Neural cell (in vitro differentiated cells): ENCODE data around the gene SH3RF3. TPM values are rescaled to one million over a fixed set of nuclear protein-coding genes. Genes with fewer than 3 reads are reported as not detected.

Experiments used
- H2AFZ ChIP-seq: fragments of 200-600, 300-800 bp; sonication (generic), shearing (Covaris generic); 2 replicates; pipeline ENCODE4 v1.6.0; 2014; ENCODE audit warnings: low read depth, mild to moderate bottlenecking, antibody characterized with exemption, low read length, moderate library complexity
- H3F3A ChIP-seq: fragments of 200-600 bp; shearing (Covaris generic); 2 replicates; pipeline ENCODE4 v1.6.1; 2016; ENCODE audit warnings: mild to moderate bottlenecking, moderate library complexity, mixed read lengths, antibody characterized with exemption, low read length; ENCODE audit not compliant: insufficient read depth, poor library complexity, severe bottlenecking
- H3K27ac ChIP-seq: fragments of 200-600, 300-800 bp; sonication (generic), shearing (Covaris generic); 2 replicates; pipeline ENCODE4 v1.5.1; 2014; ENCODE audit warnings: mild to moderate bottlenecking, low read length, moderate library complexity
- H3K27me3 ChIP-seq: fragments of 300-800, 200-600 bp; sonication (generic), shearing (Covaris generic); 2 replicates; pipeline ENCODE4 v1.6.0; 2014; ENCODE audit warnings: mild to moderate bottlenecking, low read depth, low read length, moderate library complexity; ENCODE audit not compliant: insufficient read depth
- H3K36me3 ChIP-seq: fragments of 300-800, 200-600 bp; sonication (generic), shearing (Covaris generic); 2 replicates; pipeline ENCODE4 v1.5.1; 2014; ENCODE audit warnings: mild to moderate bottlenecking, antibody characterized with exemption, low read length, moderate library complexity; ENCODE audit not compliant: insufficient read depth
- H3K4me2 ChIP-seq: fragments of 300-800, 200-600 bp; sonication (generic), shearing (Covaris generic); 2 replicates; pipeline ENCODE4 v1.6.0; 2014; ENCODE audit warnings: mild to moderate bottlenecking, low read length
- H3K4me3 ChIP-seq: fragments of 300-800, 200-600 bp; sonication (generic), shearing (Covaris generic); 2 replicates; pipeline ENCODE4 v1.5.1; 2014; ENCODE audit warnings: mild to moderate bottlenecking, low read length, moderate library complexity
- H3K79me2 ChIP-seq: fragments of 200-600 bp; shearing (Covaris generic); replicated peaks from 2 replicates; pipeline ENCODE4 v1.6.0; 2014; ENCODE audit warnings: mild to moderate bottlenecking, low read length, moderate library complexity; ENCODE audit not compliant: insufficient read depth
- H3K9ac ChIP-seq: fragments of 300-800, 200-600 bp; sonication (generic), shearing (Covaris generic); 2 replicates; pipeline ENCODE4 v1.6.1; 2016; ENCODE audit warnings: mild to moderate bottlenecking, low read length, mixed read lengths
- H3K9me2 ChIP-seq: fragments of 200-600 bp; shearing (Covaris generic); 2 replicates; pipeline ENCODE4 v1.6.1; 2016; ENCODE audit warnings: mild to moderate bottlenecking, low read length, mixed read lengths; ENCODE audit not compliant: insufficient read depth
- H3K9me3 ChIP-seq: fragments of 200-600, 300-800 bp; sonication (generic), shearing (Covaris generic); 2 replicates; pipeline ENCODE4 v1.6.1; 2016; ENCODE audit warnings: mild to moderate bottlenecking, mixed run types, low read length, moderate library complexity, mixed read lengths
- H4K20me1 ChIP-seq: fragments of 200-600 bp; shearing (Covaris generic); 2 replicates; pipeline ENCODE4 v1.6.1; 2016; ENCODE audit warnings: mild to moderate bottlenecking, mixed run types; ENCODE audit not compliant: insufficient read depth
- CTCF ChIP-seq: fragments of 450-650 bp; IDR thresholded peaks from 2 replicates; pipeline ENCODE4 v1.5.1; 2014; ENCODE audit warnings: antibody characterized with exemption, mild to moderate bottlenecking, moderate library complexity; ENCODE audit not compliant: poor library complexity, severe bottlenecking
- EP300 ChIP-seq: fragments of 450-650 bp; conservative IDR thresholded peaks from 2 replicates; pipeline ENCODE4 v1.6.1; 2014; ENCODE audit warnings: antibody characterized with exemption, mild to moderate bottlenecking, moderate library complexity; ENCODE audit not compliant: poor library complexity, severe bottlenecking
- EZH2 ChIP-seq: fragments of 200-600, 300-800 bp; shearing (Covaris generic), sonication (generic); IDR thresholded peaks from 2 replicates; pipeline ENCODE4 v1.6.1; 2014; ENCODE audit warnings: antibody characterized with exemption, low read length, borderline replicate concordance, mild to moderate bottlenecking; ENCODE audit not compliant: insufficient read depth, poor library complexity, severe bottlenecking
- MXI1 ChIP-seq: fragments of 450-650 bp; conservative IDR thresholded peaks from 2 replicates; pipeline ENCODE4 v1.6.1; 2014; ENCODE audit warnings: antibody characterized with exemption, mild to moderate bottlenecking; ENCODE audit not compliant: poor library complexity, severe bottlenecking
- POLR2AphosphoS5 ChIP-seq: IDR thresholded peaks from 2 replicates; pipeline ENCODE4 v1.6.1; 2012
- RAD21 ChIP-seq: fragments of 450-650 bp; conservative IDR thresholded peaks from 2 replicates; pipeline ENCODE4 v1.6.1; 2014; ENCODE audit warnings: antibody characterized with exemption, mild to moderate bottlenecking, moderate library complexity
- SMC3 ChIP-seq: fragments of 450-650 bp; conservative IDR thresholded peaks from 2 replicates; pipeline ENCODE4 v1.6.1; 2014; ENCODE audit warnings: antibody characterized with exemption, mild to moderate bottlenecking, moderate library complexity; ENCODE audit not compliant: poor library complexity
- TAF1 ChIP-seq: IDR thresholded peaks from 2 replicates; pipeline ENCODE4 v1.6.1; 2012; ENCODE audit warnings: low read depth
- polyA plus RNA-seq: library from polyadenylated mRNA; depleted of rRNA; stranded (reverse); fragments of >200 nt; gene quantifications from 2 replicates; pipeline ENCODE4 v1.2.3, GENCODE V29; 2014
- TF ChIP-seq, protein P1 (sequence below): IDR thresholded peaks from 2 replicates; pipeline ENCODE4 v1.6.1; 2012; ENCODE audit warnings: borderline replicate concordance

The SH3RF3 gene
- polyA plus RNA-seq, 1 donor from 2014 or later: 0.53 TPM

DNA sequence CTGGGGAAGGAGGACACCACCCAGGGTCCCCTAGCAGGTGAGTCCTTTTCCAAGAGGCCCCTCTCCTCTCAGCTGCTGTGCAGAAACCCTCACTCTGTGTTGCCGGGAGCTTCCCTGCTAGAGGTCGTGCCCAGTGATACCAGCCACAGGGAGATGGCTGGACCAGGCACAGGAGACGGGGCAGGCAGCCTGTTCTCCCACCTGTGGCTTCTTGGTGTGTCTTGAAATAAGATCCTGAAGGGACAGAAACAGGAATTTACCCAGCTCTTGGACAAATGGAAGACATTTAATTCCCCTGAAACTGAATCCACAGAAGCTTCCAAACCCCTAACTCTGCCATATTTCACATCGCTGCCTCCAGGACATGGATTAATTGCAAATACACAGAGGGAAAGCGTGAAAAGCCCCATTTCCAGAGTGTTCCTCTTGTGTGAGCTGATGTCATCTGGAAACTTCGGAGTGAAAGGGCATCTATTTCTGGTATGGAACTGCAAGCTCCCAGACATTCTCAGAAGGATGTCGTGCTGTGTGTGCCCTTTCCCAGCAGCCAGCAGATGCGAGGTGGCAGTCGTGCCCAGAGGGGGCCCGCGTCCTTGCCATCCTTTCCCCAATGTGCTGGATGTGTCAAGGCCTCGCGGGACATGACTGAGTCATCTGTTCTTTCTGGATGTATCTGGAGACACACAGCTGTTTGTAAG lies 307.0 kb downstream of the SH3RF3 start:
- H3F3A ChIP-seq: peaks cover 8% of the 10 kb centered on the region
- no peak overlapping the region for H2AFZ ChIP-seq
- no peaks in the 10 kb centered on the region for H3K9me3 ChIP-seq
- no peaks in the 10 kb centered on the region for H3K79me2 ChIP-seq
- H4K20me1 ChIP-seq: no peaks in the 10 kb centered on the region
- H3K27ac ChIP-seq: no peak overlapping the region
- H3K4me2 ChIP-seq: no peak overlapping the region
- TF ChIP-seq EP300: no peak
- TF ChIP-seq, protein P1, sequence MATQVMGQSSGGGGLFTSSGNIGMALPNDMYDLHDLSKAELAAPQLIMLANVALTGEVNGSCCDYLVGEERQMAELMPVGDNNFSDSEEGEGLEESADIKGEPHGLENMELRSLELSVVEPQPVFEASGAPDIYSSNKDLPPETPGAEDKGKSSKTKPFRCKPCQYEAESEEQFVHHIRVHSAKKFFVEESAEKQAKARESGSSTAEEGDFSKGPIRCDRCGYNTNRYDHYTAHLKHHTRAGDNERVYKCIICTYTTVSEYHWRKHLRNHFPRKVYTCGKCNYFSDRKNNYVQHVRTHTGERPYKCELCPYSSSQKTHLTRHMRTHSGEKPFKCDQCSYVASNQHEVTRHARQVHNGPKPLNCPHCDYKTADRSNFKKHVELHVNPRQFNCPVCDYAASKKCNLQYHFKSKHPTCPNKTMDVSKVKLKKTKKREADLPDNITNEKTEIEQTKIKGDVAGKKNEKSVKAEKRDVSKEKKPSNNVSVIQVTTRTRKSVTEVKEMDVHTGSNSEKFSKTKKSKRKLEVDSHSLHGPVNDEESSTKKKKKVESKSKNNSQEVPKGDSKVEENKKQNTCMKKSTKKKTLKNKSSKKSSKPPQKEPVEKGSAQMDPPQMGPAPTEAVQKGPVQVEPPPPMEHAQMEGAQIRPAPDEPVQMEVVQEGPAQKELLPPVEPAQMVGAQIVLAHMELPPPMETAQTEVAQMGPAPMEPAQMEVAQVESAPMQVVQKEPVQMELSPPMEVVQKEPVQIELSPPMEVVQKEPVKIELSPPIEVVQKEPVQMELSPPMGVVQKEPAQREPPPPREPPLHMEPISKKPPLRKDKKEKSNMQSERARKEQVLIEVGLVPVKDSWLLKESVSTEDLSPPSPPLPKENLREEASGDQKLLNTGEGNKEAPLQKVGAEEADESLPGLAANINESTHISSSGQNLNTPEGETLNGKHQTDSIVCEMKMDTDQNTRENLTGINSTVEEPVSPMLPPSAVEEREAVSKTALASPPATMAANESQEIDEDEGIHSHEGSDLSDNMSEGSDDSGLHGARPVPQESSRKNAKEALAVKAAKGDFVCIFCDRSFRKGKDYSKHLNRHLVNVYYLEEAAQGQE: no peak
- TF ChIP-seq TAF1: no peak
- TF ChIP-seq EZH2: no peak
- TF ChIP-seq RAD21: no peak
- TF ChIP-seq SMC3: no peak
- no peak for TF ChIP-seq POLR2AphosphoS5
- TF ChIP-seq CTCF: no peak
- TF ChIP-seq MXI1: no peak
- no peaks in the 10 kb centered on the region for H3K36me3 ChIP-seq
- H3K4me3 ChIP-seq: no peak overlapping the region
- no peaks in the 10 kb centered on the region for H3K9me2 ChIP-seq
- no peaks in the 10 kb centered on the region for H3K27me3 ChIP-seq
- H3K9ac ChIP-seq: no peak overlapping the region

DNA sequence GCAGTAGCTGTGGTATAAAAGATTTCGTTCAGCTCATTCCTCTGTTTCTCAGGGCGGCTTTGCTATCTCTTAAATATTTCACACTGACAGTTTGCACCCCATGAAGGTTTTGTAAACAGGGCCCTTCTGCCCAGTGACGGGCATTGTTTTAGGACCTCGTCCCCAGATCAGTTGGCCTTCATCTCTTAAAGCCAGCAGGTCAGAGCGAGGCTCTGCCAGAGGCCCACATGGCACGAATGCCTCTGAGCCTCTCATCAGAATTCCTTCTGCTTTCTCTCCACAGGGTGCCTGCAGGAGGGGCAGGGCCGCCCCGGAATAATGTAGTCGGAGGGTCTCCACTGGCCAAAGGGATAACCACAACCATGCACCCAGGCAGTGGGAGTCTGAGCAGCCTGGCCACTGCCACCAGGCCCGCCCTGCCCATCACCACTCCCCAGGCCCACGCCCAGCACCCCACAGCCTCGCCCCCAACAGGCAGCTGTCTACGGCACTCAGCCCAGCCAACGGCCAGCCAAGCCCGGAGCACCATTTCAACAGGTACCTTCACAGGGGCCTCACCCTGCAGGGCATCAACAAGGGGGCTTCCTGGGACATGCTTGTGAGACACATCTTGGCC lies 307.7 kb downstream of the SH3RF3 start:
- no peak for TF ChIP-seq RAD21
- TF ChIP-seq CTCF: no peak
- no peak for TF ChIP-seq POLR2AphosphoS5
- no peak for TF ChIP-seq EP300
- TF ChIP-seq EZH2: no peak
- no peak for TF ChIP-seq MXI1
- TF ChIP-seq SMC3: no peak
- no peak for TF ChIP-seq TAF1
- TF ChIP-seq, protein P1: no peak
- H3K4me2 ChIP-seq: no peak overlapping the region
- no peak overlapping the region for H2AFZ ChIP-seq
- H3K27ac ChIP-seq: no peak overlapping the region
- H3K9me3 ChIP-seq: no peaks in the 10 kb centered on the region
- H3K9me2 ChIP-seq: no peaks in the 10 kb centered on the region
- no peak overlapping the region for H3K9ac ChIP-seq
- H3K79me2 ChIP-seq: no peaks in the 10 kb centered on the region
- H3K36me3 ChIP-seq: no peaks in the 10 kb centered on the region
- H3K4me3 ChIP-seq: no peak overlapping the region
- no peaks in the 10 kb centered on the region for H3K27me3 ChIP-seq
- H4K20me1 ChIP-seq: no peaks in the 10 kb centered on the region
- peaks cover 8% of the 10 kb centered on the region for H3F3A ChIP-seq
